MV-4-11 (cell line): ENCODE measurements around the gene TANC1.

ENCODE experiments used
- DNase-seq: peaks from one replicate; lab custom pipeline; 2025; lab: John Stamatoyannopoulos, UW

TANC1 gene

DNA sequence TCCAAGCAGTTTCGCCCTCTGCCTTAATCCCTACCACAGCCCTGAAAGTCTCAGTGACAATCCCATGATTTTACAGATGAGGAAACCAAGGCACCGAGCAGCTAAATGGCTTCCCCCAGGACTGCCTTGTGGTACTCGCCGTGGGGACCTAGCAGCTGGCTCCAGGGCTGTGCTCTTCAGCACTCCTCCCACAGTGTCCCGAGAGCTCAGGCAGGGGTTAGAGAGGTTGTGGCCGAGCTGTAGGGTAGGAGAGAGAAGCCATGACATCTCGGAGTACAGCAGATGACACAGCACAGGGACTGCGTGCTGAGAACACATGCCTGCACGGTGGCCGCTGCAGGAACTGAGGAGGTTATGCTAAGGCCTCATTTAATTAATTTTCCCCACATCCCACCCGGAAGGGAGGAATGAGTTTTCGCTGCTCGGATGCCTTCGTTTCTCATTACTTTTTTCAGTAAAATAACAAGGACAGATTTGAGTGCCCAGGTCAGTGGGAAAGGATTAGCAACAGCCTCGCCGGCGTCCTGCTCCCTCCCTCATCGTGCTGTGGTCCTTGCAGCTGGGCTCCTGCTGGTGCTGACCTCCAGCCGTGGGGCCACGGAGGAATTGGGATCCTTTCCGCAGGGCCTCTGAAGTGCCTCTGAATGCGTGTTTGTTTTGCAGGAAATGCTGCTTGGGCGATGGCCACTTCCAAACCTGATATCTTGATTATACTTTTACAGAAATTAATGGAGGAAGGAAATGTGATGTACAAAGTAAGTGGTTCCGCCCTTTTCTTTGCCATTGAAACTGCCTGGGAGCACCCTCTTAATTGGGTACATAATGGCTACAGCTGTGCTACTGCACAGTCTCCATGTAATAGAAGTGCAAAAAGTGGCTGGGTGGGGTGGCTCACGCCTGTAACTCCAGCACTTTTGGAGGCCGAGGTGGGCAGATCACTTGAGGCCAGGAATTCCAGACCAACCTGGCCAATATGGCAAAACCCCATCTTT is 256.9 kb downstream of the TANC1 start:
- DNase-seq: no peak

DNA sequence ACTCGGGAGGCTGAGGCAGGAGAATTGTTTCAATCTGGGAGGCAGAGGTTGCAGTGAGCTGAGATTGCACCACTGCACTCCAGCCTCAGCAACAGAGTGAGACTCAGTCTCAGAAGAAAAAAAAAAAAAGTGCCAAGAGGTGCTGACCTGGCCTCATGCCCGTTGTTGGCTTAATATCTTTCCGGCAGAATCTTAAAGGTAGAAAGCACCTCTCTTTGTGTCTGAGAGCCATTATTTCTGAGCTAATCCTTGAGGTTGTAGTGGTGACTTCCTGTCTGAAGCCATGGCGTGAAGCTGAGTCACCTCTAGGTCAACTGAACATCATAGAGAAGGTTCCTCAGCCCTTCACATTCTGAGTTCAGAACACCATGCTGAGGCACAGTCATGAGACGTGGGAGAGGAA is 257.6 kb downstream of the TANC1 start:
- peak; percentile 52 for DNase-seq

DNA sequence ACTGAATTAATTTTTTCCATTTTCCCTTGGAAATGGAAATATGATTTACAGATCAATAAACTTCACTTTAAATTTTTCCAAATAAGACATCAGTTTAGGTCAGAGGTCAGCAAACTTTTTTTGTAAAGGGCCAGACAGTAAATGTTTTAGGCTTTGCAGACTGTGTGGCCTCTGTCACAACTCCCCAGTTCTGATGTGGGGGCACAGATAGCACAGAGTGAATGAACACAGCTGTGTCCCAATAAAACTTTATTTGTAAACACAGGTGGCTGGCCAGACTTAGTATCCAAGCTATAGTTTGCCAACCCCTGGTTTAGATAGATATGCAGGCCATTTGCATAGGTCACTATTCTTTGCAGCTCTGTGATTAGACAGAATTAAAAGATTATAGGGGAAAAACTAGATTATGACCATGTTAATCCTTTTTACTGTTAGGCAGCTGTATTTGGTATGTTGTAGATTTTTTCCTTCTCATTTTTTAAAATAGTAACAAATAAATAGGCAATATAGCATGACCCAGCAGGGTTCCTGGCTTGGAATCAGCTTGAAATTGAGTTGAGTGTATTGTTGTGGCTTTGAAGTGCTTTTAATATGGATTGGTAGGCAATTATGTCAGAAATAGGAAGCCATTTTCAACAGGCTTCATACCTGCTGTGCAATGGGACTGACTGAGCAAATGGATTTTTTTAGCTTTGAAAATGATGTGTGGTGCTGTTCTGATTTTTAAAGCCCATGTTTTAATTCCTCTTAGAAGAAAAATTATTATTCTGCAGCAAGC is 258.4 kb downstream of the TANC1 start:
- DNase-seq: no peak

- no peak for DNase-seq
Observed at GRCh38 chr2:159227467-159227866, 259.0 kb downstream of the TANC1 start.

GRCh38 chr2:159228081-159228581 is 259.7 kb downstream of the TANC1 start:
- DNase-seq: no peak

GRCh38 chr2:159229476-159230144 is 261.2 kb downstream of the TANC1 start:
- DNase-seq: no peak

GRCh38 chr2:159230145-159230877 is 261.9 kb downstream of the TANC1 start:
- DNase-seq: no peak

GRCh38 chr2:159232456-159233170 is 264.2 kb downstream of the TANC1 start:
- no peak for DNase-seq

GRCh38 chr2:159234868-159235267 is 266.4 kb downstream of the TANC1 start:
- DNase-seq: no peak

DNA sequence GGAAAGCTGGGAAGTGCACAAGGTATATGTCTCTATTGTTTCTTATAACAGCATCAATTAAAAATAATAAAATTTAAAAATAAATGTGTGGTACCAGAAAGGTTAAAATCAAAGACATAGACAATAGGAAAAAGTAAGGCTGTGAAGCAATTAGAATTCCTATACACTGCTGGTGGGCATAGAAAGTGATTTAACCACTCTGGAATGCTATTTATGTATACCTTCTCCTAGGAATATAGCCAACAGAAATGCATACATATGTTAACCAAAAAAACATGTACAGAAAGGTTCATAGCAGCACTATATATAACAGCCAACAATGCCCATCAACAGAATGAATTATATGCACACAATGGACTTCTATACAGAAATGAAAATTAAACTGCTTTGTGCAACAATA is 275.1 kb downstream of the TANC1 start:
- DNase-seq: no peak

- DNase-seq: no peak
Observed at GRCh38 chr2:159246325-159246988, 278.0 kb downstream of the TANC1 start.

DNA sequence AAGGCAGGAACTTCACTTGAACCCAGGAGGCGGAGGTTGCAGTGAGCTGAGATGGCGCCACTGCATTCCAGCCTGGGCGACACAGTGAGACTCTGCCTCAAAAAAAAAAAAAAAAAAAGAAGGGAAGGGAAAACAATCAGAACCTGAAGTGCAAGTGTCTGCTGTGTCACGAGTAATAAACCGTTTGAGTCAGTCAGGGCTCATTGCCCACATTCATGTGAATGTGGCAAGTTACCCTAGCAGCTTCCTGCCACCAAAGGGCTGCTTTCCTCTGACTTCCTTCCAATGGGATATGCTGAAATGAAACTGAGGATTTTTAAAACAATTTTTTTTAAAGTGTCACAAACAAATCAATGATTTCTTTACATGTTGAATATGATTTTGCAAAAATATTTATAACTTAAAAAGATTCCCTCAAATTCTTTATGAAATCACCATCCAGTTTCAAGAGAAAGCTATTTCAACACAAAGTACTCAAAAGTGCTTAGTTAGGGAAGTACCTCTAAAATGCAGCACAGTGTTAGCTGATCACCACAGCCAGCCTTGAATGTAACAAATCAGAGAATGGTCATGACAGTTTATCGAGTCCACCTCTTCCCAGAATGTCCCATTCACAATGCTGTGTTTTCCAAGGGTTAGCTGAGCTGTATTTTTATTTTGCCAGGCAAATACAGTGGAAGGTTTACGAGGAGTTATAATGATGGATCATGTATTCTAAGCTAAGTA is 281.7 kb downstream of the TANC1 start:
- peak; percentile 88 for DNase-seq

DNA sequence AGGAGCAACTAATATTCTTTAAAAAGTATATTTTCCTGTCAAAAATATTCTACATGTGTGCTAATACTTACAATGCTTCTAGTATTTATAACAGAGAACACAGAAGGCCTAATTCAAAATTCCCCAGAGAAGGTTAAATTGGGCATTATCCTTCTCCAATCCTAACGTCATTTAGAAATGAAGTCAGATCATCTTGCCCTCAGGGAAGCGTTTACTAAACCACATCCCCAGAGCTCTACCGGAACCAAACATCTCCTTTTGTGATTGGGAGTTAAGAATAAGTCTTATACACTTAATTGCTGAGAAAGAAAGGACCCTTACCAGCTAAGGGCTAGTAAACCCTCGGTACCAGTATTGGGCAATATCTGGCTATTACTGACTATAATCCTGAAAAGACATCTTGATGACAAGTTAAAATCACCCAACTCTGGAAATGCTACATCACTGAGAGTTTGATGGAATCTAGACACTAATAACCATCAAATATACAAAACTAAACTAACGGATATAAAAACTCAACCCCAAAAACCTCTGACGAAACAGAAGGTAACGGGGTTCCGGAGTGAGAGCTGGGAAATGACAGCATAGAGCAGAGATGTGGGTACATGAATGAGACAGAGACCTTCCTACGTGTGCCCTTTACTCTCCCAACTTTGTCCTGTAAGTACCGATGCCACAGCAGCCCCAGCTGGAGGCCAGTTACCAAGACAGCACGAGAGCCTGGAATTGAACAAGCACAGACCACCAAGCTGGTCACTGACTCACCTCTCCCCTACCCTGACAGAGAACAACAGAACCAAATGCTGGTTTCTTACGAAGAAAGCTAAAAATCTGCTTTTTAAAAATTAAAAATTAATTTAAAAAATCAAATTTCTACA is 283.1 kb downstream of the TANC1 start:
- DNase-seq: no peak

GRCh38 chr2:159252905-159253304 is 284.5 kb downstream of the TANC1 start:
- no peak for DNase-seq

GRCh38 chr2:159256159-159256558 is 287.7 kb downstream of the TANC1 start:
- DNase-seq: no peak

- no peak for DNase-seq
Observed at GRCh38 chr2:159262226-159262625, 293.8 kb downstream of the TANC1 start.

DNA sequence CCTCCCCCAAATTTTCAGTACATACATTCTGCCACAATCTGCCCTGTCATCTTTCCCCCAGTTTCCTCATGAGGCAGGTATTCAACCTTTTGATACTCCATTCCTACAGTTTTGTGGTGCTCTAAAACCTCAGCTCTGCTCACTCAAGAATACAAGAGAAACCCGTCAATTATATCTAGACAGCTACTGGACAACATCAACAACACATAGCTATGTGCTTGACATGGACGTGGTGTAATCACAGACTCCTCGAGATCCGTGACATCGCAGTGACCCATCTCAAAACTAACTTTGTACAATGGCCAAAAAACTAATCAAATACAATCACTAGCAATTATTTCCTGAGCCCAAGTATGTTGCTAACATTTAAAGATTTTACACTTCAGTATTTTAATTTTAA is 294.5 kb downstream of the TANC1 start:
- no peak for DNase-seq

DNA sequence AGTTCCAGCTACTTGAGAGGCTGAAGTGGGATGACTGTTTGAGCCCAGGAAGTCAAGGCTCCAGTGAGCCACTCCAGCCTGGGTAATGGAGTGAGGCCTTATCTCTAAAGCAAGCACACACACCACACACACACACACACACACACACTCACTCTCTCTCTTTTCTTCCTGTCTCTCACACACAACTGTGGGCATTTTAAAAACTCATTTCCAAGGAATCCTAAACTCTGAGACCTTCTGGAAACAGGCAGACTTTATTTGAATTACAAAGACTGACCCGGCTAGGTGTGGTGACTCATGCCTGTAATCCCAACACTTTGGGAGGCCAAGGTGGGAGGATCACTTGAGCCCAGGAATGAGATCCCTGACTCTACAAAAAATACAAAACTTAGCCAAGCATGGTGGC is 296.7 kb downstream of the TANC1 start:
- no peak for DNase-seq

- no peak for DNase-seq
Observed at GRCh38 chr2:159266554-159266953, 298.1 kb downstream of the TANC1 start.
